Spleen (tissue), 7 donors: ENCODE results near the gene C20orf204.

Experiments
- CTCF ChIP-seq, 11 experiments: fragments of 200-600 bp in 7 of 11; fragments of 450-650 bp in 4 of 11; sonication (generic) in 4 of 11; IDR thresholded peaks in 8 of 11; conservative IDR thresholded peaks in 3 of 11; 1 replicate in 7 of 11; 2 replicates in 4 of 11; pipeline versions ENCODE4 v1.4.0 to v1.8.0; 2016 to 2021; ENCODE audit warnings: antibody characterized with exemption in 11 of 11, inconsistent platforms in 4 of 11, mild to moderate bottlenecking in 1 of 11
- POLR2A ChIP-seq, 3 donors: fragments of 450-650 bp; IDR thresholded peaks; one replicate each; pipeline ENCODE4 v1.5.1; 2017; ENCODE audit warnings: antibody characterized with exemption in 3 of 3, mild to moderate bottlenecking in 1 of 3
- donor health status: DM: no; HTN: no; CAD: no; lungs with moderate emphysema.
- donor health status: DM: no; HTN: no; CAD: no.
- donor health status: DM: no; HTN: no; CAD: no.

GRCh38 chr20:64031822-64032314, 4.1 kb upstream of the C20orf204 start:
- TF ChIP-seq POLR2A (IDR thresholded peaks at IDR 0.05) (no peak), CTCF (IDR thresholded peaks at IDR 0.05 in 8 of 11, conservative IDR thresholded peaks at IDR 0.05 in 3 of 11) (no peak)
